Lower leg skin (tissue), 4 donors: ENCODE data around the gene DMAC1. TPM values are rescaled to one million over a fixed set of nuclear protein-coding genes. Genes with fewer than 3 reads are reported as not detected.

Experiments
- DNase-seq, 2 donors: peaks; one replicate each; pipeline ENCODE4 v3.0.0-alpha.2; 2019; ENCODE audit warnings: low spot score in 2 of 2
- H3K4me3 ChIP-seq: fragments of 200-600 bp; sonication (generic); 2 replicates; pipeline ENCODE4 v1.5.1; 2017; ENCODE audit warnings: mild to moderate bottlenecking, low read depth; ENCODE audit not compliant: poor library complexity, severe bottlenecking
- CTCF ChIP-seq, 3 donors: fragments of 450-650 bp; IDR thresholded peaks; one replicate each; pipeline ENCODE4 v1.5.1; 2016; ENCODE audit warnings: antibody characterized with exemption in 3 of 3, mild to moderate bottlenecking in 3 of 3, moderate library complexity in 2 of 3
- POLR2A ChIP-seq, 2 donors: fragments of 450-650 bp; IDR thresholded peaks; one replicate each; pipeline ENCODE4 v1.6.1; 2016 to 2017; ENCODE audit warnings: antibody characterized with exemption in 2 of 2, mild to moderate bottlenecking in 1 of 2, moderate library complexity in 1 of 2
- WGBS, 2 donors: methylation state at CpG; one replicate each; pipeline ENCODE4 v1.1.5; 2018; 5-methylcytosine and 5-hydroxymethylcytosine counted together
- intact Hi-C: fragments of 100-400 bp; cut with DNase I; formaldehyde crosslinking; loops from one replicate; pipeline ENCODE4 v1.15.0; 2023; ENCODE audit warnings: low total_unique reads
- total RNA-seq, 4 donors: library from RNA; depleted of rRNA; stranded (reverse); fragments of >200 nt; gene quantifications; one replicate each; pipeline ENCODE4 v1.1.0, GENCODE V29; 2016

DMAC1 gene
- total RNA-seq, 4 donors from 2014 or later, result 9.2 to 12.3 (median 11.1) TPM

- intact Hi-C loops, result no loop called here
- WGBS, 2 donors, result 70 to 80% methylated on average over 4 of the region's 4 CpGs
Measured at GRCh38 chr9:7791394-7791793, 8.2 kb downstream of the DMAC1 start.

GRCh38 chr9:7790819-7791182, 8.8 kb downstream of the DMAC1 start:
- 84 to 92% methylated on average over 6 of the region's 6 CpGs for WGBS, 2 donors
- no peak for DNase-seq
- TF ChIP-seq CTCF (IDR thresholded peaks at IDR 0.05) (no peak), POLR2A (IDR thresholded peaks at IDR 0.05) (no peak)
- intact Hi-C loops, result no loop called here
- no peak overlapping the region for H3K4me3 ChIP-seq

More at GRCh38 chr9:7791394-7791793, 8.2 kb downstream of the DMAC1 start:
- no peak for TF ChIP-seq POLR2A (IDR thresholded peaks at IDR 0.05)
- no peak for DNase-seq
- H3K4me3 ChIP-seq, result no peak overlapping the region

- intact Hi-C loops, result no loop called here
- 69% methylated on average over 12 of the region's 12 CpGs for WGBS, 2 donors
- TF ChIP-seq POLR2A (IDR thresholded peaks at IDR 0.05), result no peak
- TF ChIP-seq CTCF (IDR thresholded peaks at IDR 0.05), result no peak
- peak in 1 of 2 donors; percentile 68 for DNase-seq
- H3K4me3 ChIP-seq, result no peak overlapping the region
Measured at GRCh38 chr9:7790022-7790818, 9.4 kb downstream of the DMAC1 start.

- 90 to 98% methylated on average over 3 of the region's 3 CpGs for WGBS, 2 donors
- DNase-seq, result no peak
- intact Hi-C loops, result no loop called here
- no peak overlapping the region for H3K4me3 ChIP-seq
- TF ChIP-seq CTCF (IDR thresholded peaks at IDR 0.05), result no peak
- TF ChIP-seq POLR2A (IDR thresholded peaks at IDR 0.05), result no peak
Measured at GRCh38 chr9:7788772-7789171, 10.8 kb downstream of the DMAC1 start.

GRCh38 chr9:7785813-7786212, 13.8 kb downstream of the DMAC1 start:
- intact Hi-C loops, result no loop called here
- TF ChIP-seq POLR2A (IDR thresholded peaks at IDR 0.05) (no peak), CTCF (IDR thresholded peaks at IDR 0.05) (no peak)
- WGBS, 2 donors, result 90 to 92% methylated on average over 3 of the region's 3 CpGs
- DNase-seq, result no peak
- H3K4me3 ChIP-seq, result no peak overlapping the region

GRCh38 chr9:7784472-7784871, 15.1 kb downstream of the DMAC1 start:
- H3K4me3 ChIP-seq, result no peak overlapping the region
- intact Hi-C loops, result no loop called here
- 82 to 91% methylated on average over 6 of the region's 6 CpGs for whole genome bisulfite sequencing, 2 donors
- TF ChIP-seq CTCF (IDR thresholded peaks at IDR 0.05), result no peak
- TF ChIP-seq POLR2A (IDR thresholded peaks at IDR 0.05), result no peak
- DNase-seq, result no peak
